Vagina (tissue), 2 donors: ENCODE measurements around the gene CRIP3.

Source experiments
- CTCF ChIP-seq, 3 experiments: fragments of 450-650 bp in 2 of 3; fragments of 200-600 bp in 1 of 3; sonication (generic) in 1 of 3; IDR thresholded peaks; one replicate each; pipeline ENCODE4 v1.5.1; 2017 to 2019; ENCODE audit warnings: antibody characterized with exemption in 3 of 3, mild to moderate bottlenecking in 2 of 3, moderate library complexity in 2 of 3
- POLR2A ChIP-seq, 2 donors: fragments of 450-650 bp; IDR thresholded peaks; one replicate each; pipeline ENCODE4 v1.6.1; 2017; ENCODE audit warnings: antibody characterized with exemption in 2 of 2, mild to moderate bottlenecking in 2 of 2, moderate library complexity in 2 of 2
- POLR2AphosphoS5 ChIP-seq, 2 donors: sonication (generic); formaldehyde crosslinking; IDR thresholded peaks; one replicate each; pipeline ENCODE4 v1.9.0; 2017; ENCODE audit warnings: antibody characterized with exemption in 2 of 2, mild to moderate bottlenecking in 2 of 2, low read depth in 1 of 2; ENCODE audit not compliant: insufficient read depth in 1 of 2

- TF ChIP-seq CTCF (IDR thresholded peaks at IDR 0.05), result no peak
- TF ChIP-seq POLR2A (IDR thresholded peaks at IDR 0.05), result no peak
- no peak for TF ChIP-seq POLR2AphosphoS5 (IDR thresholded peaks at IDR 0.05; ENCODE audit: insufficient read depth in 1 of 2, low read depth in 1 of 2)
These were observed 50.4 kb downstream of the CRIP3 start for GRCh38 chr6:43258180-43258579.
